GM18519 (cell line): Measurements from ENCODE around the gene PIGN.
A peak's percentile ranks its signal among the peaks of the same experiment; 100 is the strongest.

ENCODE experiments used
- ATAC-seq: cut with Tn5 transposase; IDR thresholded peaks from one replicate; pipeline ENCODE4 v1.9.1; 2021; ENCODE audit warnings: mild to moderate bottlenecking, moderate library complexity; ENCODE audit not compliant: unreplicated experiment, low FRiP score

Gene PIGN

GRCh38 chr18:62119884-62120283 is 67.0 kb downstream of the PIGN start:
- ATAC-seq: no peak

DNA sequence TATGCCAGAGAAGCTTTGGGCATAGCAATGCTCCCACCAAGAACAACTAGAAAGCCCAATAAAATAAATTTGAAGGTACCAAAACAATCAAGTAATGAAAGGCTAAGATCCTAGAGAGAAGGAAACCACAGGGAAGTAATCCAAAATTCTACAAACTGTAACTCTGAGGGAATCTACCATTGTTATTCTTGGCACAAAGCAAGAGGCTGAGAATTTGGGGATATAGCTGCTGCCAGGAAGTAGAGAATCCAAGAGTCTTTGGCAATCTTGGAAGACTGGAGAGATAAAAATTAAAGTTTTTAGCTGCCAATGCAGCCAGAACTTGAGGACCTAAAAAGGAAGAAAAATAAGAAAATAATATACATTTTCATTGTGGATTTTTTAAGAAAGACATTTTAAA is 68.5 kb downstream of the PIGN start:
- ATAC-seq: no peak

DNA sequence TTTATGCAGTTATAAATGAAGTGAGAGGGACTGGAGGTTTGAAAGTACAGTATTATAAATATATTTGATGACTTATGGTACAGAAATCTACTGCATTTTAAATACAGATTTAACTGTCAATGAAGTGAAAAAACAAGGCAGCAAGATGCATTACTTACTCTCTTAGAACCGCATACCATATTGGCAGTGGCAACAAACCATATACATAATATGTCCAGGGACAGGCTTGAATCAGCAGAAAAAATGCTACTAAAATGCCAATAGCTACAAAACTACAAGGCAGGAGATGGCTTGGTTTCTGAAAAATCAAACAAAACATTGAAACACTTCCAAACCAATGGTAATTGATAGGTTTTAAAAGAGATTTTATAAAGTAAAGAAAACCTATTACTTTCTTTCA is 77.2 kb downstream of the PIGN start:
- no peak for ATAC-seq

DNA sequence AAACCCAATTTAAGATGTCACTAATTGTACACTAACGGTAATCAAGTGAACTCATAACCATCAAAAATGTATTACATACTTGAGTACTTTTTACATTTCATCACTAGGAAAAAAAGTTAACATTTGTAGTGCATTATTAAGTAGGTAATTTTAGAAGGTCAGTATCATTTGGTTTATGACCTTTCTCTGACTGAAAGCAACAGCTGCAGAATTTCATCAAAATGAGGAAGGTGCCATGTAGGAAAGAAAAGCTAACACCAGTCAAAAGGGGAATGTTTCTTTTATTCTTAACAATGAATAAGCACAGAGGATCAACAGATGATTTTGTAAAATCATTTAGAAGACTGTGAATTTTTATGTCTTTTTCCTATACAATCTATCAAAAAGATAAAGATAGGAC is 79.0 kb downstream of the PIGN start:
- ATAC-seq: no peak

GRCh38 chr18:62106271-62106670 is 80.6 kb downstream of the PIGN start:
- no peak for ATAC-seq

- ATAC-seq: no peak
These were observed 81.5 kb downstream of the PIGN start for GRCh38 chr18:62105376-62105775.

DNA sequence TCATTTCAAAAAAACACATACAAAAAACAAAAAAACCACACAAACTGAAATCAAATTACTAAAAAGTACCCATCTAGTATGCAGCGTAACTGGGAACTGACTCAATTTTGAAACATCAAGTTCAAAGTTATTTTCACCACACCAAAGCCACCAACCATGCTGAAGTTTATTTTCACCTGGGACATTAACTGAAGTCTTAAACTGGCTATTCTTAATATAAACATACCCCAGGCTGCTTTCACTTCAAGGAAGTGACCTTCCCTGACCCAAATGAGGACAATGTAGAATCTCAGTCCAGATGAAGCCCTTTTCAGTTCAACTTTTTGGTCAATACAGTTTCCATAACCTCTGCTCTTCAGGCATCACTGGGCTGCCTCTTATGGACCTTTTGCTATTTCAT is 84.6 kb downstream of the PIGN start:
- ATAC-seq: peak; percentile 61

- no peak for ATAC-seq
These were observed 85.5 kb downstream of the PIGN start for GRCh38 chr18:62101321-62101721.

DNA sequence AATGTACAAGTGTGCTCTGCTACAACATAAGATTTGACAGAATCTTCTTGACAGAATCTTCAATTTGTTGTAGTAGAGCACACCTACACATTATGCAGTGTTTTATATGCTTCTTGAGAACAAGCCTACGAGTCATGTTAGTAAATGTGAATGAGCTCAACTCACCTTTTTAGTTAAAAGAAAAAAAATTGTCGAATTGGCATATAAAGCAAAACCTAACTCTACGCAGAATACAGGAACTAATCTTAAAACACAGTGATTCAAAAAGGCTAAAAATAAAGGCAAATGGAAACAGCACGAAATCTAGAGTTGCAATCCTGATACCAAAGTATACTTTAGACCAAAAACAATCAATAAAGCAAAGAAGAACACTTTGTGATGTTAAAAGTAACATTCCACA is 87.9 kb downstream of the PIGN start:
- ATAC-seq: no peak

DNA sequence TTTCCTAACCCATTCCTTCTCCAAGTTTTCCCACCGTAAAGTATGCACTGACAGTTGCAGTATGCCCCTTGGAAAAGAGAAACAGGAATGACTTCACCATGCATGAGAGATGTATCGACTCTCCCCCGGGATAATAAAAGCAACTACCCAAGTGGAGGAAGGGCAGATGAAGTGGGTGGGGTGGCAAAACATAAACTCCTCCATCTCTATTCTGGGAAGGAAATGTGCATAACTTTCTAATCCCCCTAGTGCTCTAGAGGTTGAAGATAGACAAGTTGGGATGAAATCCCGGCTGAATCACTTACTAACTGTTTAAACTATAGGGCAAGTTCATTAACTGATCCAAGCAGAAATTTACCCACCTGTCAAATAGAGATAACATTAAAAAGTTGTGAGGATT is 89.2 kb downstream of the PIGN start:
- ATAC-seq: no peak

GRCh38 chr18:62091487-62092120 is 95.3 kb downstream of the PIGN start:
- ATAC-seq: no peak

DNA sequence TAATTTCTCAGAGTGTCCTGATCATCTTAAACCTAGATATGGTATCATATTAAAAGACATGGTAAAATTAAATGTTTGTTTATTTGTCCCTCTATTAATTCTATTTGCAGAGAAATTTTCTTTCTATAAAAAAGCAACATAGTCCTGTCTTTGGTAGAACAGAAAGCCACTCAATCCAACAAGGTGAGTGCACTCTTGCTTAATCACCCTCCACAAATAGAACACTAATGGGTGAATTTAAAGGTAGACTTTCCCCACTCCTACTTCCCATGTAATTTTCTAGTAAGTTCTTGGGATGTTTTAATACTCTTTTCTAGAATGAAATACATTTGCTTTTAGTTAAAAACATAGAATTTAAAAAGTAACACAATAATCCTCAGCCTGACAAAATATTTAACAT is 97.7 kb downstream of the PIGN start:
- ATAC-seq: no peak

GRCh38 chr18:62088156-62088555 is 98.7 kb downstream of the PIGN start:
- no peak for ATAC-seq

GRCh38 chr18:62085756-62086155 is 101.1 kb downstream of the PIGN start:
- no peak for ATAC-seq

DNA sequence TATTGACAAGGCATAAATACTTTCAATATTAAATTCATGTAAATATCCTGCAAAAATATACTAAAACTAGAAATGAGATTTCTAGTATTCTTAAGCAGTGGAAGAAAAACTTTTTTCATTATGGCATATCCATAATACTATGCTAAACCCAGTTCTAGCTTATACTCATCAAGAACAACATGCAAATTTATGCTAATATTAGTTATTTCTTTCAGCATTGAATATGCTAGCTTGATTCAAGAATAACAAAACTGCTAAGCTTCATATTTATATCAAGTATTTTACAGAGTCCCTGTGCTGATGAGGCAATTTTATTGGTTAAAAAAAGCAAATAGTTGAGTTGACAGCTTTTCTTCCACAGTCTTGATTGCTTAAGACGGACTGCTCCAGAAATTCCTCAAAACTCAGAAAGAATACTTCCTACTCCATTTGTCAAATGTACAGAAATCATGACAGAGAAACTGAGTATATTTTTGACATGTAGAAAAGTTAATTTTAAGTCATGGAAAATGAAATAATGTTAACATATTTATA is 105.0 kb downstream of the PIGN start:
- no peak for ATAC-seq

- no peak for ATAC-seq
These were observed 105.6 kb downstream of the PIGN start for GRCh38 chr18:62081248-62081647.

- ATAC-seq: no peak
These were observed 106.5 kb downstream of the PIGN start for GRCh38 chr18:62080172-62080900.

GRCh38 chr18:62073461-62074281 is 113.2 kb downstream of the PIGN start:
- no peak for ATAC-seq

GRCh38 chr18:62072370-62072769 is 114.5 kb downstream of the PIGN start:
- ATAC-seq: no peak

GRCh38 chr18:62071071-62071470 is 115.8 kb downstream of the PIGN start:
- ATAC-seq: no peak

GRCh38 chr18:62070302-62070701 is 116.6 kb downstream of the PIGN start:
- ATAC-seq: no peak
